ENCODE data around the gene TIMM9.
"Not testable (repeated sequence)": the region's sequence is repeated elsewhere in the genome, so short reads cannot be mapped to it uniquely, and the experiment has no call there.

The TIMM9 gene, protein sequence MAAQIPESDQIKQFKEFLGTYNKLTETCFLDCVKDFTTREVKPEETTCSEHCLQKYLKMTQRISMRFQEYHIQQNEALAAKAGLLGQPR

DNA sequence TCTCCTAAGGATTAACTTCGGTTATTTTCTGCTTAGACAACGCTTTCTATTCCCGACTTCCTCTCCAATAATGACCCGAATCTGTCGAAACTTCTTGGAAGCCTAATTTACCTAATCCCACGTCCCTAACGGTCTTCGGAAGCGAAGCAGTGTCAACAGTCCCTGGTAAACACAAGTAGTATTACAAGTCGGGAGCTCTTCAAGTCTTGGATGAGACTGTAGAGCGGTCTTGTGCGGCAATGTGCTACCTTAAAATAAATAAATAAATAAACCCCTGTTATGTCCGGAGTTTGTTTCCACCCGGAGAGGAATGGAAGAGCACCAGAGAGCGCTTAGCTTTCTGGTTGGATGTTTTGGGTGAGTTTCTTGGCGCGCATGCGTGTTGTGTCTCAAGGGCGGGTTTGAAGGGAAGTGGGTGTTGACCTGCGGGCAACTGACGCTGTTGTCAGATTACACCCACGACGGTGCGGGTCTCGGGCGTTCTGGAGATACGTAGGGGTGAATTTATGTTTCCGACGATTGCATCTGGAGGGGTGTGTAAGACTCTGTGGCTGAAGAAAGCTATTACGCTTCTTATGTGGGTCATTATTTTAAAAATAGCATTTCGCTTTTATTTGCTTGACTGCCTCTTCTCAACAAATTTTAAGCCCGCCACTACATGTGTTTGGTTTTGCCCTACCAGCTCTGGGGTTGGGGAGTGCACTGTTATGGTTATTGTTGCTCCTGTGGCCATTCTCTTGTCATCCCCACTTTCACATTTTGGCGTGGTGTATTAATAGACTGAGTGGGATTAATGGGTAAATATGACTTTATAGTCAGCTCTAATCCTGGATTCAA, at the start of gene TIMM9, which contains the start of gene KIAA0586:
Gene TIMM9 (minus strand): TSS at position 251 of the 837 bp plus-strand sequence. CDS start 15,586 bp downstream, outside the sequence.
Gene KIAA0586 (plus strand): TSS at position 439 of the 837 bp plus-strand sequence. CDS start 546 bp downstream, outside the sequence.
- DNase-seq (ENCODE audit: low spot score), result peak; percentile 97

GRCh38 chr14:58476320-58476719, 49.0 kb upstream of the TIMM9 start:
- no peak for DNase-seq (ENCODE audit: low spot score)

- no peak for DNase-seq (ENCODE audit: low spot score)
These were observed 42.0 kb upstream of the TIMM9 start for GRCh38 chr14:58469309-58469708.

- no peak for DNase-seq (ENCODE audit: low spot score)
These were observed 40.2 kb upstream of the TIMM9 start for GRCh38 chr14:58467575-58467974.

DNA sequence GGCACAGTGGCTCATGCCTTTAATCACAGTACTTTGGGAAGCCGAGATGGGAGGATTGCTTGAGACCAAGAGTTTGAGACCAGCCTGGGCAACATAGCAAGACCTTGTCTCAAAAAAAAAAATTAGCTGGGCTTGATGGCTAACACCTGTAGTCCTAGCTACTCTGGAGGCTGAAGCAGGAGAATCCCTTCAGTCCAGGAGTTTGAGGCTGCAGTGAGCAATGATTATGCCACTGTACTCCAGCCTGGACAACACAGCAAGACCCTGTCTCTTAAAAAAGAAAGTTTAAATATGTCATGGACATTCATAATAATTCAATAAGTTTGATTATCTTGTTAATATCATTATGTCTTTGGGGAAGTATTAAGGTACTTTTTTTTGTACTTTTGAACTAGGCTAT, 39.1 kb upstream of the TIMM9 start:
- no peak for DNase-seq (ENCODE audit: low spot score)

DNA sequence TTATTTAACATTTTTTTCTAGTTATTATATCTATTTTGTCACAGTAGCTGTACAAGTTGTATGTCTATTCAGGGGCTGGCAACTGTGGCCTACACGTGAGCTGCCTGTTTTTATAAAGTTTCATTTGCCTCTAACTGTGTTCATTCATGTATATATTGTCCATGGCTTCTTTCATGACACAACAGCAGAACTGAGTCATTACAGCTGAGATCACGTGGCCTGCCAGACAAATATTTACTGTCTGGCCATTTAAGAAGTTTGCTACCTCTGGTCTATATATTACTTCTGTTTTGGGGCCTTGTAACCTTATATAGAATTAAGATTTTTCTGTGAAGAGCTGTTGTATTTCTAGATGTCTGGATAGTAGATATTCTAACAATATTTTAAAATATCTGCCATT, 38.1 kb upstream of the TIMM9 start:
- DNase-seq (ENCODE audit: low spot score), result no peak

- no peak for DNase-seq (ENCODE audit: low spot score)
These were observed 37.3 kb upstream of the TIMM9 start for GRCh38 chr14:58464652-58465051.

GRCh38 chr14:58463147-58463546, 35.8 kb upstream of the TIMM9 start:
- no peak for DNase-seq (ENCODE audit: low spot score)

GRCh38 chr14:58460772-58461171, 33.4 kb upstream of the TIMM9 start:
- DNase-seq (ENCODE audit: low spot score), result no peak

GRCh38 chr14:58455593-58456265, 28.4 kb upstream of the TIMM9 start:
- no peak for DNase-seq (ENCODE audit: low spot score)

DNA sequence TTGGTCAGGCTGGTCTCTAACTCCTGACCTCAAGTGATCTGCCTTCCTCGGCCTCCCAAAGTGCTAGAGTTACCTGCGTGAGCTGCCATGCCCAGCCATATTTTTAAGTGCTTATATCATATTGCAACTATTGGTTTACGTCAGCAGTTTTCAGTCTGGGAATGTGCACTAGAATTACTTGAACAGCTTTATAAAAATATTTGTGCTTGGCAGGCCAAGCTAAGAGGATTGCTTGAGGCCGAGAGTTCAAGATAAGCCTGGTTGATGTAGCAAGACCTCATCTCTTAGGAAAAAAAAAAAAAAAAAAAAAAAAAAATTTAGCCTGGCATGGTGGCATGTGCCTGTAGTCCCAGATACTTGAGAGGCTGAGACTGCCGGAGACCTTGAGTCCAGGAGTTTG, 17.3 kb upstream of the TIMM9 start:
- DNase-seq (ENCODE audit: low spot score), result no peak

GRCh38 chr14:58439476-58439875, 12.1 kb upstream of the TIMM9 start:
- DNase-seq (ENCODE audit: low spot score), result no peak

GRCh38 chr14:58430156-58430555, 2.8 kb upstream of the TIMM9 start:
- no peak for DNase-seq (ENCODE audit: low spot score)

- peak; percentile 10 for DNase-seq (ENCODE audit: low spot score)
These were observed 870 bp upstream of the TIMM9 start for GRCh38 chr14:58428118-58428683.

DNA sequence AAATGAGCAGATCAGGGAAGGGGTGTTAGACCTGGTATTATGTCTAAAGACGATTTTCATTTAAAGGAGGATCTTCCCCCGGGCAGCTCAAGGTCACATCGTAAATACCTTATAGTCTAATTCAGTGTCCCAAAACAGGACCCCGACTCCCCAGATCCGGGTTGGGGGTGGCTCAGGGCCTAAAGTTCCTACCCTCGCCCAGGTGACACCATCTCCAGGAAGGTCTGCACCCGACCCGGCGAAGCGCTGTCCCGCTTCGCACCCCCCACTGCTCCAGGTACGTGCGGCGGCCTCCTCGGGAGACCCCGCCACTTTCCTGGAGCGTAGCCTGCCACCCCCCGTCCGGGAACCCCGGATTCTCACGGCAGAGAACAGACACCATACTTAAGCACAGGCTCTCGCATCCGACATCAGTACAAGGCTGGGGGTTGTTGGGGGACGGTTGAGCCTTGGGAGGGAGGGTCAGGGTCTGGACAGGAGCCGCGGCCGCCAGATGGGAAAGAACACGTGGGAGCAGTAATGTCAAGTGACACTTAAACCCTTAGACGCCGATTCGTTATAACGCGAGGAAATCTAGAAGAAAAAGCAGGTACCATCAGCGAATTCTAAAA, 556 bp downstream of the TIMM9 start:
- DNase-seq (ENCODE audit: low spot score), result peak; percentile 26

DNA sequence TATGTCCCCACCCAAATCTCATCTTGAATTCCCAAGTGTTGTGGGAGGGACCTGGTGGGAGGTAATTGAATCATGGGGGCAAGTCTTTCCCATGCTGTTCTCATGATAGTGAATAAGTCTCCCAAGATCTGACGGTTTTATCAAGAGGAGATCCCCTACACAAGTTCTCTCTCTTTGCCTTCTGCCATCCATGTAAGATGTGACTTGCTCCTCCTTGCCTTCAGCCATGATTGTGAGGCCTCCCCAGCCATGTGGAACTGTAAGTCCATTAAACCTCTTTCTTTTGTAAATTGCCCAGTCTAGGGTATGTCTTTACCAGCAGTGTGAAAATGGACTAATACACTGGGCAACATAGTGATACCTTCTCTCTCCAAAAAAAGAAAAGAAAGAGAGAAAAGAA, 10.4 kb downstream of the TIMM9 start:
- DNase-seq (ENCODE audit: low spot score), result not testable (repeated sequence)

DNA sequence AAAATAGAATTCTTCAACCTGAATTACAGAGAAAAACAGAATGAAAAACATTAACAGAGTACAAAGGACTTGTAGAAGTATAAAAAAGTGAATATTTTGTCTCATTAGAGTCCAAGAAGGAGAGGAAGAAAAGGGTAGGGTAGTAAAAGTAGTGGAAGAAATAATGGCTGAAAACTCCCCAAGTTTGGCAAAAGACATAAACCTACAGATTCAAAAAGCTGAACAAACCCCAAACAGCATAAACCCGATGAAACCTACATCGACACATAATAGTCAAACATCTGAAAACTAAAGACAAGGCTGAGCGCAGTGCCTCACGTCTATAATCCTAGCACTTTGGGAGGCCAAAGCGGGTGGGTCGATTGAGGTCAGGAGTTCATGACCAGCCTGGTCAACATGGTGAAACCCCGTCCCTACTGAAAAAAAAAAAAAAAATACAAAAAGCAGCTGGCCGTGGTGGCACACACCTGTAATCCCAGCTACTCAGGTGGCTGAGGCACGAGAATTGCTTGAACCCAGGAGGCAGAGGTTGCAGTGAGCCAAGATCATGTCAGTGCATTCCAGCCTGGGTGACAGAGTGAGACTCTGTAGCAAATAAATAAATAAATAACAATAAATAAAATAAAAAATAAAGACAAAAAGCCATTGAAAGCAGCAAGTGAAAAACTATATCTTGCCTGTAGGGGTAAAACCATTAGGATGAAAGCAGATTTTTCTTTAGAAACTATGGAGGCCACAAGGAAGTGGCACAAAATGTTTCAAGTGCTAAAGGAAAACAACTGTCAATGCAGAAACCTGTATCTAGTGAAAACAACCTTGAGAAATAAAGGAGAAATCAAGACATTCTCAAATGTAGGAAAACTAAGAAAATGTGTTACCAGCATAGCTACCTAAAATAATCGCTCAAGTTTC, 11.4 kb downstream of the TIMM9 start:
- DNase-seq (ENCODE audit: low spot score), result no peak

DNA sequence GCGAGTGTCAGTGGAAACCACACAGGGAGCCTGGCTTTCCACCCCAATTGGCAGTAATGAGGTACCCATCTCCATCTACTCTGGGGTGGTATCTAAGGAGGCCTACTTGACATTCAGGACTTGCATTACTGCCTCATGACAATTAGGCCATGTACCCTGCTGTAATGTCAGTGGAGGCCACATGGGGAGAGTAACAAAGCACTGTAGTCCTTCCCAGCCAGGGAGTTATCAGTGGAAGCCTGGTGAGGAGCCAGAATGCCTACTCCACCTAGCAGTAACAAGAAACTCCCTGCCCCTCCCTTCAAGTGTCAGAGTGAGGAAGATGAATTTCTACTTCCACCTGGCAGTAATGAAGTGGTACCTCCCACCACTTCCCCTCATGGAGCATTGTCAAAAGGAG, 12.5 kb downstream of the TIMM9 start:
- DNase-seq (ENCODE audit: low spot score), result no peak

GRCh38 chr14:58408681-58409215, 18.6 kb downstream of the TIMM9 start:
- no peak for DNase-seq (ENCODE audit: low spot score)

DNA sequence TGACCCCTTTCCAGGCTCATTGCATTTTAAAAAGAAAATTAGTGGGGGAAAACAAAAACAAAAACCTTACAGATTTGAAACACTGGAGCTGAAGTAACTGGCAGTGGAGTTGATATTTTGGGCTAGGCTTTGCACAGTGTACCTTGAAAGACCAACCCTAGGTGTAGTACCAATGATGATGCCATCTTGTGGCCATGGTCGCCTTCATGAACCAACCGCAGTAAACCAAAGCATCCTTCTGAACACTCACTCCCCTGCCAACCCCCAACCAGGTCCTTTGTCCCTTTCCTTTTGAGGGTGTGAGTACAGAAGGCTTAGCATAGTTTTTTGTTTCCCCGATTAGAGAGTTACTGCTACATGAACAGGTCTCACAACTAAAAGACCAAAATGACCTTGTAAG, 25.7 kb downstream of the TIMM9 start:
- DNase-seq (ENCODE audit: low spot score), result no peak

GRCh38 chr14:58398895-58399294, 28.4 kb downstream of the TIMM9 start:
- no peak for DNase-seq (ENCODE audit: low spot score)

Measured in CD4-positive, alpha-beta T cell treated with Interleukin-6 at 100 ng/mL for 8 hours (primary cell).